HFF-Myc (cell line): Measurements from ENCODE around the gene RING1.

Experiments used
- DNase-seq: peaks from one replicate; pipeline ENCODE4 v3.0.0-alpha.2; 2011; ENCODE audit warnings: low read depth; ENCODE audit errors: extremely low read depth
- H3K4me3 ChIP-seq: replicated peaks from 2 replicates; pipeline ENCODE4 v1.5.1; 2011; ENCODE audit warnings: low read depth, mild to moderate bottlenecking, control low read depth, low read length
- TF ChIP-seq, protein P1 (sequence below): IDR thresholded peaks from 2 replicates; pipeline ENCODE4 v1.5.1; 2012; ENCODE audit warnings: mild to moderate bottlenecking, low read depth, low read length, control low read depth; ENCODE audit errors: missing control alignments

RING1 gene

DNA sequence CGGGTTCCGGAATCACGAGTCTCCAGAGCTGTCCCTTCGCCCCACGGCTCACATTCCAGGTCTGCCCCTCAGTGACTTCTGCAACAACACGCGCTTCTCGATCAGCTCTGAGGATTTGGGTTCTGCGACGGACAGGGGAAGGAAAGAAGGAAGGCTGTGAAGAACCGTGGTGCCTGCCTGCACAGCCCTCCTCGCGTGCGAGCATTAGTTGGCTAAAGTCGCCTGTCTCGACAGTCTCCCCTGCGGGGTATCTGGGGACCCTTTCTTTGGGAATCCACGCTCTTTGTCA lies 40.3 kb downstream of the RING1 start:
- no peak for DNase-seq
- TF ChIP-seq, protein P1, sequence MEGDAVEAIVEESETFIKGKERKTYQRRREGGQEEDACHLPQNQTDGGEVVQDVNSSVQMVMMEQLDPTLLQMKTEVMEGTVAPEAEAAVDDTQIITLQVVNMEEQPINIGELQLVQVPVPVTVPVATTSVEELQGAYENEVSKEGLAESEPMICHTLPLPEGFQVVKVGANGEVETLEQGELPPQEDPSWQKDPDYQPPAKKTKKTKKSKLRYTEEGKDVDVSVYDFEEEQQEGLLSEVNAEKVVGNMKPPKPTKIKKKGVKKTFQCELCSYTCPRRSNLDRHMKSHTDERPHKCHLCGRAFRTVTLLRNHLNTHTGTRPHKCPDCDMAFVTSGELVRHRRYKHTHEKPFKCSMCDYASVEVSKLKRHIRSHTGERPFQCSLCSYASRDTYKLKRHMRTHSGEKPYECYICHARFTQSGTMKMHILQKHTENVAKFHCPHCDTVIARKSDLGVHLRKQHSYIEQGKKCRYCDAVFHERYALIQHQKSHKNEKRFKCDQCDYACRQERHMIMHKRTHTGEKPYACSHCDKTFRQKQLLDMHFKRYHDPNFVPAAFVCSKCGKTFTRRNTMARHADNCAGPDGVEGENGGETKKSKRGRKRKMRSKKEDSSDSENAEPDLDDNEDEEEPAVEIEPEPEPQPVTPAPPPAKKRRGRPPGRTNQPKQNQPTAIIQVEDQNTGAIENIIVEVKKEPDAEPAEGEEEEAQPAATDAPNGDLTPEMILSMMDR = no peak
- H3K4me3 ChIP-seq = peak overlapping the region; percentile 59

DNA sequence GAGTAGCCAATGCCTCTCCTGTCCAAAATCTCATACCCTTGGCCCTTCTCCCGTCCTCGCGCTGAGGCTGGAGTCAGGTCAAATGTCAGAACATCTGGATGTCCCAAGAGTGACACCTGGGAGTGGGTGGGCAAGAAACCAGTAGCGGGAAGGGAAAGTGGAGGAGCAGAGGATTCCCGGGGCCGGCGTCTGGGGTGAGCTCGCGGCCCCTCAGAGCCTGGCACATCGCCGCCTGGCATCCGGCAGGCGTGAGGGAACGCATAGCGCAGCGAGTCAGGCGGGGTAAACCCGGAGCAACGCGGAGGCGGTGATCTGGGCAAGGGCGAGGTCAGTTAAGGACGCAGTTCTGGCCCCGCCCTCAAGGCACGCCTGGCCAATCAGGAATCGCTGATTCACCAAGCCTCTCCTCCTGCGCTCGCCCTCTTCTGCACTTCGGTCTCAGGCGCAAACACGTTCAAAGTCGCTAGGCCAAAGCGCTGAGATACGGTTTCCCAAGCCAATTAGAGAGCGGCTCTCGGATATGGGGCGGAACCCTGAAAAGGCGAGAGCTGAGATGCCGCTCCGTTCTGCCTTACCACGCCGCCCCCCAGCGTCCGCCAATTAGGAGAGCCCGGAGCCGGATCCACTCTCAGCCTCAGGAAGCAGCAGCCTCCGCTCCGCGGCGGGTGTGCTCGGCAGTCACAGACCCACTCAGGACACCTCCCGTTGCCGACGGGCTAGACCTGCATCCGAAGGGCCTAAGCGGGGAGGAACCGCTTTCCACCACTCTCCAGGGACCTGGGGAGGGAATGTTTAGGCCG lies 40.8 kb downstream of the RING1 start:
- peak overlapping the region; percentile 59 for H3K4me3 ChIP-seq
- DNase-seq = peak; percentile 99
- TF ChIP-seq, protein P1 = no peak

DNA sequence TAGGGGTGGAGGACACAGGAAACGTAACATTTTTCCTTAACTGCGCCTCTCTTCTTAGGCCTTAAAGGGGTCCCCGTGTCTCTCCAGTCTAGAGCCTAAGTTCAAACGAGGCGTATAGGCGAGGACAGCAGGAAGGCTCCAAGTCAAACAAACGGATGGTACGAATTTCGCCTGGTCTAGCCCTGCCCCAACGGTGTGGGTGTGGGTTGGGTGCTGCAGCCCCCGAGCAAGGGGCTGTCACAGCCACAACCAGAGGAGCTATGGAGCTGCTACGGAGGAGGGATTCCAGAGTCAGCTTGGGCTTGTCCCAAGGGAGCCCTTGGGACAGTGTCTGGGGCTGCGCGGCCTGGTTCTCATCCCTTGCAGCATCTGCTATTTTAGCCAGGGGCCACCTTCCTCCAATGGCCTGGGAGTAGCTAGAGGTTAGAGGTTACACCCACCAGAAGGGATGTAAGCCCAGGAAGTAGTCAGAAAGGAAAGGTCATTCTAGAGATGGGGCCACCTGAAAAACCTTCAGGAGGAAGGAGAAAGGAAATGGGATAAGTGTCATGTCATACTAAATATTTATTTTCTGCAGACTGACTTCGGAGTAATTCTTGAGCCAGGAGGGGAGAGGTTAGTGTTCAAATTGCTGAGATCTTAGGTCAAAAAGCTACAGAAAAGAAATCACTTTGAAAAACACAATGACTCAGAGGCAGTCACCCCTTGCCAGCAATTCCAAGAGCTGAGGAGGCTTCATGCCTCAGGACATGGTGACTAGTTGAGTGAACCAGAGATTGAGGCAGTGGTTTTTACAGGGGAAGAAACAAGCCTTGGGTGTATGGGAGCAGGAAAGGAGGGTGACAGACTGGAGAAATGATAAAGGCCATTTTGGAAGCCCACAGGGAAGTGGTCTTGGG lies 41.7 kb downstream of the RING1 start:
- TF ChIP-seq, protein P1 = no peak
- peak overlapping the region; percentile 59 for H3K4me3 ChIP-seq
- DNase-seq = no peak

DNA sequence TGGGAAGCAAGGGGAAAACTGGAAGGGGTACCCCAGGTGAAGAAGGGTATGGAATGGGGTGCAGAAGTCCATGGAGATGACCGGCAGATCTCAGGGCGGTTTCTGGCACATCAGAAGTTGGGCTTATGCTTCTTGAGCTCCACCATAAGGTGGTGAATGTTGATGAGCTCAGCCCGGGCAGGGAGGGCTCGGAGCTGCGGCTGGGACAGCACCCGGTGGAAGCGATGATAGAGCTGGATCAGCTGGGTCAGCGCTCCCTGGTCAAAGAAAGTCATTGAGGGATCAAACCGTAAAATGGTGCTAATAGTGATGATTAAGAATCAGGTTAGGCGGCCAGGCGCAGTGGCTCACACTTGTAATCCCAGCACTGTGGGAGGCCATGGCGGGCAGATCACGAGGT lies 42.4 kb downstream of the RING1 start:
- TF ChIP-seq, protein P1 = no peak
- DNase-seq = no peak
- H3K4me3 ChIP-seq = peak overlapping the region; percentile 59; the same call in 1 of the 2 replicates

DNA sequence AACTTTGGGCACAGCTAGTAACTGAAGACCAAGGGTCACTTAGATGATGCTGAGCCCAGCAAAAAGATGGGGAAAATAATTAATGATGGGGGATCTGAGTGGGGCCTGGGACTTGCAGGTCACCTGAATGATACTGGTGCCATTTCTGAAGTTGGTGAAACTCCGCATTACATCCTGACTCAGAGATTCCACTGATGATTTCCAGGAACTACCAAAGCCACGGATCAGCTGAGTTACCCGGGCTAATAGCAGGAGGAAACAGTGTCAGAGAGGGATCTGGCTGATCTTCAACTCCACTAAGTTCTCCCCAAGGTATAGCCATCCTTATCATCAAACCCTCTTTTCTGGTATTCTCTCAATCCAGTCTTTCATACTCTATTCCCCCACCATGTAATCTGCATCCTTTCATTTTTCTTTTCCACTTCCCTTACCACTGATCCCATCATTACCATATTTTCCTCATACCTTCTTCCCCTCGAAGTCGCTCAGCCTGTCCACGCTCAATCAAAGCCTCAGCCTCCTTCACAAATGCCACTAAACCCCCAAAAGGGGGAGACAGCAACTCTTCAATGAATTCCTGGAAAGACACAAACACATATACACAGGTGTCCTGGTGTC lies 43.2 kb downstream of the RING1 start:
- H3K4me3 ChIP-seq = no peak overlapping the region
- no peak for DNase-seq
- TF ChIP-seq, protein P1 = no peak

DNA sequence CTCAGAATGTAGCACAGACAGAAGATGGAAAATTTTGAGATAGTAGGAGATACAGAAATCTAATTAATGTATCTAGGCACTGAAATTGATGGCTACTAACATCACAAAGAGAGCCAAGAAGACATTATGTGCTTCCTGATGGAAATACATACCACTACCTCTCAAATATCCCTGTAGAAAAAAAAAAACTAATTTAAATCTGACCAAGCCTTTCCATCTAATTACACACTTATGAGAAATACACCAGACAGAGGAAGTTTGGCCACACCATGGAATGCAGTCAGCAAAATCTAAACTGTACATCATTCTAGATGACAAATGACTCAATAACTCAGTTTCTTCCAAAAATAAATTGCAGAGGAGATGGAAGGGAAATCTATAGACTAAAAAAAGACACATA lies 44.5 kb downstream of the RING1 start:
- TF ChIP-seq, protein P1 = no peak
- no peak overlapping the region for H3K4me3 ChIP-seq
- DNase-seq = no peak
